GM13976 (cell line): Measurements from ENCODE around the gene MAFF.

Source experiments
- DNase-seq: peaks from one replicate; pipeline ENCODE4 v3.0.0; 2012; ENCODE audit warnings: low spot score
- in situ Hi-C: fragments of 300-500 bp; cut with MboI; formaldehyde crosslinking; loops from one replicate; pipeline ENCODE4 v1.12.0; 2022; ENCODE audit warnings: low sequenced_read_pairs, mixed read lengths, inconsistent platforms; ENCODE audit not compliant: unreplicated experiment
- TF ChIP-seq, protein P1 (sequence below): IDR thresholded peaks from 2 replicates; pipeline ENCODE4 v1.5.1; 2012; ENCODE audit warnings: borderline replicate concordance, mild to moderate bottlenecking; ENCODE audit not compliant: insufficient read depth; ENCODE audit errors: extremely low read depth, missing control alignments, control extremely low read depth

The MAFF gene

DNA sequence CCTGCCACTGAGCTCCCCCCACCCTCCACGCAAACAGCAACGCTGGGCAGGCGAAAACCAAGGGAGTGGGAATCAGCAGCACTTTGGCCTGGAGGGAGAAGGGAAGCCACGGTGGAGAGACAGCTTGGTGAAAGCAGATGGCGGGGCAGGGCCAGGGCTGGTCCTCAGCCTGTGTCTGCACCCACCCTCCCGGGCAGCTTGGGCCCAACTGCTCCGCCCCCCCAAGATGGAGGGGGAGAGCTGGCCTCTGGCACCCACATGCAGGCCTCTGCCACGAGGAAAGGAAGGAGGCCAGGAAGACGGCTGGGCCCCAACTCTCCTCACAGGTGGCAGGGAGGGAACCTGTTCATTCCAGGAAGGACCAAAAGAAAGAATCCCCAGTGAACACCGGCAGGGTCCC is 17.8 kb downstream of the MAFF start:
- no peak for DNase-seq
- in situ Hi-C loops = loop anchor here (10.0 kb wide), 1 partner anchor 105 kb away; the partner anchor contains the start of gene BAIAP2L2

DNA sequence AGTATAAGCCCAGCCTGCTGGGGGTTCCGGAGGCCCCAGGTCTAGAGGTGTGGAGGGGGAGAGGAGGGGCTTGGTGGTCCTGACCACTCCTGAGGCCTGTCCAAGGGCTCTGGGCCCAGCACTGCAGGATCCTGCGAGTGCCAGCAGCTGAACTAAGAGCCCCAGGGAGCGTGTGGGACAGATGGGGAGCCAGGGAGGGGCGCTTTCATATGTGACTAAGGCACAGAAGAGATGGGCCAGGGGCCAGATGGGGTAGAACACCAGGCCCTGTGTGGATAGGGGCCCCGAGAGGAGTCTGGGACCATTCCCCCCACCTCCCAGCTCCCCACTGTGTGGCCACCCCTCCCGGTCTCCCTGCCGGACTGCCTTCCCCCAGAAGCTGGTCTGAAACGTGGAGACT is 18.4 kb downstream of the MAFF start:
- DNase-seq = no peak
- TF ChIP-seq, protein P1, sequence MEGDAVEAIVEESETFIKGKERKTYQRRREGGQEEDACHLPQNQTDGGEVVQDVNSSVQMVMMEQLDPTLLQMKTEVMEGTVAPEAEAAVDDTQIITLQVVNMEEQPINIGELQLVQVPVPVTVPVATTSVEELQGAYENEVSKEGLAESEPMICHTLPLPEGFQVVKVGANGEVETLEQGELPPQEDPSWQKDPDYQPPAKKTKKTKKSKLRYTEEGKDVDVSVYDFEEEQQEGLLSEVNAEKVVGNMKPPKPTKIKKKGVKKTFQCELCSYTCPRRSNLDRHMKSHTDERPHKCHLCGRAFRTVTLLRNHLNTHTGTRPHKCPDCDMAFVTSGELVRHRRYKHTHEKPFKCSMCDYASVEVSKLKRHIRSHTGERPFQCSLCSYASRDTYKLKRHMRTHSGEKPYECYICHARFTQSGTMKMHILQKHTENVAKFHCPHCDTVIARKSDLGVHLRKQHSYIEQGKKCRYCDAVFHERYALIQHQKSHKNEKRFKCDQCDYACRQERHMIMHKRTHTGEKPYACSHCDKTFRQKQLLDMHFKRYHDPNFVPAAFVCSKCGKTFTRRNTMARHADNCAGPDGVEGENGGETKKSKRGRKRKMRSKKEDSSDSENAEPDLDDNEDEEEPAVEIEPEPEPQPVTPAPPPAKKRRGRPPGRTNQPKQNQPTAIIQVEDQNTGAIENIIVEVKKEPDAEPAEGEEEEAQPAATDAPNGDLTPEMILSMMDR = no peak
- in situ Hi-C loops = loop anchor here (10.0 kb wide), 1 partner anchor 105 kb away; the partner anchor contains the start of gene BAIAP2L2

More for the DNA sequence above, 17.8 kb downstream of the MAFF start:
- TF ChIP-seq, protein P1 = no peak

DNA sequence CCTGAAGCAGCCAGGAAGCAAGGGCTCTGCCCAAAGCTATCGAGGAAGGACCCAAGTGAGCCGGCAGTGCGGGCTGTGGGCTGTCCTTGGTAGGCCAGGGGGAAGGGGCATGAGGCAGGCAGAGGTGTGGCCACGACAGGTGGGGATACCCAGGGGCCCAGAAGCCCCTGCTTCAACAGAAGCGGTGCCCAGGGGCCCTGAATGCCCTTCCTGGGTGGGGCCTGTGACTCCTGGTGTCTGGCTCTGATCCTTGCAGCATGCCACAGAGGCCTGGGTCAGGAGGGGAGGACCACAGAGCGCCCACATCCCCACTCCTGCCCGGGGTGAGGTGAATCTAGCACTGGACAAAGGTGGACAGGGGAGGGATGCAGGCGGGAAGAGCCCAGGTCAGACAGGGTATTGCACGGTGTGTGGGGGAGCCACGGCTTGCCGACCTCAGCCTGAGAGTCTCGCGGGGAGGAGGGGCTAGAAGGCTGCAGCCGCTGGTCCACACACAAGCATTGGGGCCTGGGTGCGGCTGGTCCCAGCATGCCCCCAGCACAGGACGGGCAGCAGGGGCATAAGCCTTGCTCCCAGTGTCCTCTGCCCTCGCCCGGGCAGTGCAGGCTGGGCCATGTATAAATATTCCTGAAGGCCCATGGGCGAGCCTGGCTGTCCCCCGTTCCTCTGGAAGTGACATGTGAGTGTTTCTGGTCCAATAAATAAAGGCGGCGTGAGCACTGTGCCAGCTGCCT is 19.0 kb downstream of the MAFF start:
- in situ Hi-C loops = loop anchor here (10.0 kb wide), 1 partner anchor 106 kb away; the partner anchor contains the start of gene BAIAP2L2
- no peak for DNase-seq
- TF ChIP-seq, protein P1 = no peak

DNA sequence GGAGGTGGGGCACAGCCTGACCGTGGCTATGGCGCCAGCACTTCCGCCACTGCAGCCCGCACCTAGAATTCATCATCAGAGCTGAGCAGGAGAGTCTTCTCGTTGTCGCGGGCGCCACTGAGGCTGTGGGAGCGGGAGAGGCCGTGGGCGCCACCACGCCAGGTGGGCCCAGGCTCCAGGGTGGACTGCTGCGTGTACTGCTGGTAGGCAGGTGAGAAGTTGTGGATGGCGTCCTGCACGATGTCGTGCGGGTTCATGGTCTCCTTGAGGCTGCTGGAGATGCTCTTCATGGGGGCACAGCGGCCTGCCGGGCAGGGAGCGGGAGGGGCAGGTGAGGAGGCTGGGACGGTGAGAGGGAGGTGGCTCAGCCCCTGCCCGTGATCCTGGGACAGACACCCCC is 19.6 kb downstream of the MAFF start:
- in situ Hi-C loops = loop anchor here (10.0 kb wide), 1 partner anchor 107 kb away; the partner anchor contains the start of gene BAIAP2L2
- DNase-seq = no peak

DNA sequence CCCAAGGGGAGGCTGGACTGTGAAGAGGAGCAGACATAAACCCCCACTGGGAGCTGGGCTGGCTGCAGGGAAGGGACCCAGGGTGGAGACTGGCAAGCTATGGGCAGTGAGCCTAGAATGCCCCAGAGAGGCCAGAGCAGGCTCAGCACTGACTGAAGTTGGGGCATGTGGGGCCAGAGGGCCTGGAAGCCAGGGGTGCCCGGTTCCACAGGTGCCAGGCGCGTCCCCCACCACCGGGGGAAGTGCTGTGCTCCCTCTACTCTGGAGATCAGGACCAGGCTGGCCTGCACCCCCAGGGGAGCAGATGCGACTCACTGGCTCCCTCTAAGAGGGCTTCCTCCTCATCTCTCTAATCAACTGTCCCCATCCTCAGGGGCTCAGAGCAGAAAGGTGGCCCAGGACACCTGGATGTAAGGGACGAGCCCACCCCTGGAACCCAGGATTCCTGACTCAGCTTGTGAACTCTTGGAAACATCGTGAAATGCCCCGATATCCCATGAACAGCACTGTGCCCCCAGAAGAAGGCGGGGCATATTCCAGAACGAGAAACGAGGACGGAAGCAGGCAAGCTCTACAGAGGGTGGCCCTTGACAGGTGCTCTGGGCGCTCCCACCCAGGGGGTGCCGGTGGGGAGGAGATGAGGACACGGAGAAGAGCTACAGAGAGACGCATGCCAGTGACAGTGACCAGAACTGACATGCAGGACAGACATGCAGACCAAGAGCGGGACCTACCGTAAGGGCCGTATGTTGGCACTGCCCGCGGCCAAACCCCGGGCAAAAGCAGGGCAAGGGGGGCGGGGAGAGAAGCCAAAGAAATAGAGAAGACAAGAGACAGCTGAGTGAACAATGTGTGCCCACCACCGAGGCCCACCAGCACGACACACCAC is 20.4 kb downstream of the MAFF start:
- DNase-seq = no peak
- in situ Hi-C loops = loop anchor here (10.0 kb wide), 1 partner anchor 107 kb away; the partner anchor contains the start of gene BAIAP2L2
- TF ChIP-seq, protein P1 = no peak

More for the DNA sequence above, 19.6 kb downstream of the MAFF start:
- TF ChIP-seq, protein P1 = no peak

DNA sequence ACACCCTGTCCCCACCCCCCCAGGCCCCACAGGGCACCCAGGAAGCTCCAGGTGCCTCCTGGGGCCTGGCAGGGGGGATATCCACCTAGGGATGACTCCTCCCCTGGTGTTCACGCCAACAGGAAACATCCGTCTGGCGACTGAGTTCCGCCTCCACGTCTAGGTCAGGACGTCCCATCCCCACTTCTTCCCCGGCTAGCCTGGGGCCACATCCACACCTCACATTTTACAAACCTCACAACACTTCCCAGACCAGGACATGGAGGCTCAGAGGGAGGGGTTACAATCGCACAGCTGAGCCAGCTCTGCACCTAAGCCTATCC is 21.0 kb downstream of the MAFF start:
- in situ Hi-C loops = loop anchor here (10.0 kb wide), 1 partner anchor 108 kb away; the partner anchor contains the start of gene BAIAP2L2
- DNase-seq = no peak
- TF ChIP-seq, protein P1 = no peak
